COLO668 (cell line): Measurements from ENCODE around the gene HDAC2.
"Not testable (repeated sequence)": the region's sequence is repeated elsewhere in the genome, so short reads cannot be mapped to it uniquely, and the experiment has no call there.

Experiments used
- DNase-seq: peaks from one replicate; lab custom pipeline; 2025; ENCODE audit not compliant: unreplicated experiment; lab: John Stamatoyannopoulos, UW

HDAC2 gene

GRCh38 chr6:113920663-113921267 is 50.2 kb downstream of the HDAC2 start:
- DNase-seq = no peak

- DNase-seq = not testable (repeated sequence)
These were observed 60.7 kb downstream of the HDAC2 start for GRCh38 chr6:113910285-113910684.

GRCh38 chr6:113909224-113909856 is 61.6 kb downstream of the HDAC2 start:
- no peak for DNase-seq

- DNase-seq = no peak
These were observed 62.1 kb downstream of the HDAC2 start for GRCh38 chr6:113908801-113909200.

- DNase-seq = no peak
These were observed 63.7 kb downstream of the HDAC2 start for GRCh38 chr6:113907102-113907815.

GRCh38 chr6:113903666-113904330 is 67.2 kb downstream of the HDAC2 start:
- no peak for DNase-seq

GRCh38 chr6:113901482-113901881 is 69.5 kb downstream of the HDAC2 start:
- no peak for DNase-seq

GRCh38 chr6:113894712-113895674 is 76.0 kb downstream of the HDAC2 start:
- DNase-seq = no peak

- DNase-seq = no peak
These were observed 77.1 kb downstream of the HDAC2 start for GRCh38 chr6:113893866-113894265.

GRCh38 chr6:113893451-113893850 is 77.5 kb downstream of the HDAC2 start:
- no peak for DNase-seq

GRCh38 chr6:113888956-113889630 is 81.9 kb downstream of the HDAC2 start:
- DNase-seq = no peak

- no peak for DNase-seq
These were observed 82.5 kb downstream of the HDAC2 start for GRCh38 chr6:113888493-113888892.

GRCh38 chr6:113886512-113886911 is 84.4 kb downstream of the HDAC2 start:
- DNase-seq = no peak

GRCh38 chr6:113884011-113884410 is 86.9 kb downstream of the HDAC2 start:
- DNase-seq = no peak
